ENCODE data around the gene RAB5IF. TPM values are rescaled to one million over a fixed set of nuclear protein-coding genes. Genes with fewer than 3 reads are reported as not detected.

RAB5IF gene
- total RNA-seq, 1 experiment from 2014 or later, result 118 TPM

- no peak overlapping the region for H3K4me3 ChIP-seq (ENCODE audit: low read depth in 2 of 2, low read length in 2 of 2)
- H3K4me1 ChIP-seq (ENCODE audit: control insufficient read depth, insufficient read depth, low read length), result peaks cover 11% of the 10 kb centered on the region; the same call in 1 of the 2 replicates
- BruUV-seq (replicated peaks), result no TSS peak
- ChIA-PET POLR2A (no interaction called here), CTCF (no interaction called here)
- in situ Hi-C loops (cut with HindIII; ENCODE audit: low pct_unique_long_range_greater_than_20kb, low sequenced_read_pairs), result no loop called here
- H3K27me3 ChIP-seq (ENCODE audit: control insufficient read depth, insufficient read depth, low read length), result no peaks in the 10 kb centered on the region
- no peaks in the 10 kb centered on the region for H3K36me3 ChIP-seq (ENCODE audit: control insufficient read depth, insufficient read depth, low read length)
- ATAC-seq, result no peak
- H3K9me3 ChIP-seq (ENCODE audit: control insufficient read depth, insufficient read depth, low read depth, low read length), result no peaks in the 10 kb centered on the region
- H3K27ac ChIP-seq (ENCODE audit: low read length), result no peak overlapping the region
- TF ChIP-seq CTCF (IDR thresholded peaks at IDR 0.05) (no peak), POLR2AphosphoS5 (IDR thresholded peaks at IDR 0.05; ENCODE audit: low read depth, low read length) (no peak), SIN3A (IDR thresholded peaks at IDR 0.05; ENCODE audit: borderline replicate concordance, insufficient read depth, low read depth, low read length) (no peak), TCF7L2 (IDR thresholded peaks at IDR 0.05; ENCODE audit: low read depth, low read length) (no peak), REST (IDR thresholded peaks at IDR 0.05; ENCODE audit: insufficient read depth in 1 of 2, low read depth in 2 of 2, low read length in 1 of 2) (no peak)
- intact Hi-C loops (cut with micrococcal nuclease; ENCODE audit: unreplicated experiment), result no loop called here
- DNase-seq (ENCODE audit: low read depth, low spot score), result no peak
These were observed 27.1 kb upstream of the RAB5IF start for GRCh38 chr20:36578356-36579041.

GRCh38 chr20:36579996-36580545, 25.5 kb upstream of the RAB5IF start:
- no peak overlapping the region for H3K27ac ChIP-seq (ENCODE audit: low read length)
- no peaks in the 10 kb centered on the region for H3K27me3 ChIP-seq (ENCODE audit: control insufficient read depth, insufficient read depth, low read length)
- in situ Hi-C loops (cut with HindIII; ENCODE audit: low pct_unique_long_range_greater_than_20kb, low sequenced_read_pairs) (no loop called here), intact Hi-C loops (cut with micrococcal nuclease; ENCODE audit: unreplicated experiment) (no loop called here)
- ChIA-PET CTCF (no interaction called here), POLR2A (no interaction called here)
- H3K4me3 ChIP-seq (ENCODE audit: low read depth in 2 of 2, low read length in 2 of 2), result no peak overlapping the region
- no TSS peak for BruUV-seq (replicated peaks)
- no peaks in the 10 kb centered on the region for H3K9me3 ChIP-seq (ENCODE audit: control insufficient read depth, insufficient read depth, low read depth, low read length)
- ATAC-seq (no peak), DNase-seq (ENCODE audit: low read depth, low spot score) (no peak)
- TF ChIP-seq TCF7L2 (IDR thresholded peaks at IDR 0.05; ENCODE audit: low read depth, low read length), result no peak
- TF ChIP-seq REST (IDR thresholded peaks at IDR 0.05; ENCODE audit: insufficient read depth in 1 of 2, low read depth in 2 of 2, low read length in 1 of 2), result no peak
- no peak for TF ChIP-seq SIN3A (IDR thresholded peaks at IDR 0.05; ENCODE audit: borderline replicate concordance, insufficient read depth, low read depth, low read length)
- TF ChIP-seq POLR2AphosphoS5 (IDR thresholded peaks at IDR 0.05; ENCODE audit: low read depth, low read length), result no peak
- TF ChIP-seq CTCF (IDR thresholded peaks at IDR 0.05), result no peak
- no peaks in the 10 kb centered on the region for H3K36me3 ChIP-seq (ENCODE audit: control insufficient read depth, insufficient read depth, low read length)
- H3K4me1 ChIP-seq (ENCODE audit: control insufficient read depth, insufficient read depth, low read length), result peaks cover 11% of the 10 kb centered on the region; the same call in 1 of the 2 replicates

Measured in Panc1 (cell line).